GM20000 (cell line): Measurements from ENCODE around the gene CPNE1.

ENCODE experiments used
- DNase-seq: peaks from one replicate; pipeline ENCODE4 v3.0.0; 2012; ENCODE audit warnings: low spot score
- CTCF ChIP-seq: IDR thresholded peaks from 2 replicates; pipeline ENCODE4 v1.5.1; 2012; ENCODE audit warnings: mild to moderate bottlenecking, control low read depth; ENCODE audit errors: extremely low read depth, missing control alignments

Gene CPNE1

GRCh38 chr20:35616465-35617396 is 48.0 kb downstream of the CPNE1 start:
- no peak for TF ChIP-seq CTCF
- peak; percentile 71 for DNase-seq

DNA sequence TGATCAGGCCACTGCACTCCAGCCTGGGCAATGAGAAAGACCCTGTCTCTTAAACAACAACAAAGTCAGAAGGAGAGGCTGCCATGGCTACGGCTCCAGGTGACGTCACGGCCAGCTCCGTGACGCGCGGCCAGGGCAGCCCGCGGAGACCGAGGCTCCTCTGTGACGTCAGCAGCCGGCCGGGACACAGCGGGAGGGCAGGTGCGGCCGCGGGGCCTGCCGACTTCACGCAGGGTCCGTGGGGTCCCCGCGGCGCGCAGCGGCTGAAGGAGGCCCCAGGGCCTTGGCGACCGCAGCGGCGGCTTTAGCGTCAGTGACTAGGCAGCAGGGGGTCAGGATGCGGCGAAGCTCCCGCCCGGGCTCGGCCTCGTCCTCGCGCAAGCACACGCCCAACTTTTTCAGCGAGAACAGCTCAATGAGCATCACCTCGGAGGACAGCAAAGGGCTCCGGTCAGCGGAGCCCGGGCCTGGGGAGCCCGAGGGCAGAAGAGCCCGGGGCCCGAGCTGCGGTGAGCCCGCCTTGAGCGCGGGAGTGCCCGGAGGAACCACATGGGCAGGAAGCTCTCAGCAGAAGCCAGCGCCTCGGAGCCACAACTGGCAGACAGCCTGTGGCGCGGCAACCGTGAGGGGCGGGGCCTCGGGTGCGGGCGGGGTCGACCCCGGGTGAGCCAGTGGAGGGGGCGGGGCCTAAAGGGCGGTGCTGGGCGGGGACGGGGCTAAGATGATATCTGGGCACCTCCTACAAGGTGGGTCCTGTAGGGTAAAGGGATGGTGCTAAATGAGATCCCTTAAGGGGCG is 48.8 kb downstream of the CPNE1 start, which contains the start of gene SPAG4:
Gene SPAG4, plus strand, starts transcription at position 163 of the 798 bp plus-strand sequence. Its CDS starts 175 bp downstream, at position 338.
- peak; percentile 99 for DNase-seq
- TF ChIP-seq CTCF: no peak

DNA sequence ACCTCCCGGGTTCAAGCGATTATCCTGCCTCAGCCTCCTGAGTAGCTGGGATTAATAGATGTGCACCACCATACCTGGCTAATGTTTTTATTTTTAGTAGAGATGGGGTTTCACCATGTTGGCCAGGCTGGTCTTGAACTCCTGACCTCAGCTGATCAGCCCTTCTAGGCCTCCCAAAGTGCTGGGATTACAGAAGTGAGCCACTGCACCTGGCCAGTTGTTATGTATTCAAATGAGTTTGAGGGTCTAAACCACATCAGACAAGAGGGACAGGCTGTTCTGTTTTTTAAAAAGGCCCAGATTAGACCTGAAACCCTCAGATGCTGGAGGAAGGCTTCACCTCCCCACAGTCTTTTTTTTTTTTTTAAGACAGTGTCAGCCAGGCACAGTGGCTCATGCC is 53.2 kb downstream of the CPNE1 start:
- peak; percentile 84 for DNase-seq
- TF ChIP-seq CTCF: no peak

DNA sequence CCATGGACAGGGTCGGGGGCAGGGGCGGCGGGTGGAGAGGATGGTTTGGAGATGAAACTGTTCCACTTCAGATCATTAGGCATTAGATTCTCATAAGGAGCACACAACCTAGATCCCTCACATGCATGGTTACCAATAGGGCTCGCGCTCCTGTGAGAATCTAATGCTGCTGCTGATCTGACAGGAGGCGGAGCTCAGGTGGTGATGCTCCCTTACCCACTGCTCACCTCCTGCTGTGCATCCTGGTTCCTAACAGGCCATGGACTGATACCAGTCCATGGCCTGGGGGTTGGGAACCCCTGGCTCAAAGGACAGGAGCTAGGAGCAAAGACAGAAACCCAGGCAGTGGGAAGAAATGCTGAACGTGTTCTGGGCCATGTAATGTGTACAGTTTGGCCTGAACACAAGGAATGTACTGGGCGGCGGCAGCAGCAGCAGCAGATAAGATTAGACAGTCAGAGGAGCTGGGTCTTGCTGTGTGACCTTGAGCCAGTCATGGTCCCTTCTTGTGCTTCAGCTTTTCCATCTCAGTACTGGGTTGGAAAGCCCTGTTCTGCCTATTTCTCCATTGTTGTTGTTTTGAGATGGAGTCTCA is 53.8 kb downstream of the CPNE1 start:
- TF ChIP-seq CTCF: no peak

DNA sequence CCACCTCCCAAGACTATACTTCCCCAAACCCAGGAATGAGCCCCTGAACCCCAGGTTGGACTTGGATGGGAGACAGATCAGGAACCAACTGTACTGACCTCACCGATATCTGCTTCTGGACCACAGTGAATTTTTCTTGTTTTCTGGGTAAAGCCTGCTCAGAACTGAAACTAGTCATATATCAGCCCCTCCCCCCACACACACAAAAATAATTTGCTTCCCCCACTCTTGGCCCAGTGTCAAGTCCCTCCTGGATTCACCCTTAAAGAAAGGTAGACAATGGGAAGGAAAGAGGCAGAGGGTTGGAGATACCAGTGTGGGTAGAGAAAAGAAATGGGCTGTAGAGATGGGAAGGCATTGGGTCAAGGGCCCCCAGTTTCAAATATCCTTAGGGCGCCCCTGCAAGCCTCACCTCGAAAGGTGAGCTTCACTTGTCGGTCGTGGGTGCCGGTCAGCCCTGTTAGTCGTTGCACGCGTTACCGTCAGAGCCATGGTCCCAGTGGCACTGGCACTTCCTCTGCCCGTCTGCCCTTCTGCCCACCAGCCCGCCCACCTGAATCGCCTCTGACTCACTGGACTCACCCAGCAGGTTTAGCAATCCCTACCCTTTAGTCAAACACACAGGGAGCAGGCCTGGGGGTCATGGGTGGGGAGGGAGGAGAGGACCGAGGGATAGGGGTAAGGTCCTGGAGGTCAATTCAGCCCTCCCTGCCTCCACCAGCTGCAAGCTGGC is 57.5 kb downstream of the CPNE1 start:
- DNase-seq: no peak
- TF ChIP-seq CTCF: no peak

More for the DNA sequence above, 53.8 kb downstream of the CPNE1 start:
- DNase-seq: no peak

DNA sequence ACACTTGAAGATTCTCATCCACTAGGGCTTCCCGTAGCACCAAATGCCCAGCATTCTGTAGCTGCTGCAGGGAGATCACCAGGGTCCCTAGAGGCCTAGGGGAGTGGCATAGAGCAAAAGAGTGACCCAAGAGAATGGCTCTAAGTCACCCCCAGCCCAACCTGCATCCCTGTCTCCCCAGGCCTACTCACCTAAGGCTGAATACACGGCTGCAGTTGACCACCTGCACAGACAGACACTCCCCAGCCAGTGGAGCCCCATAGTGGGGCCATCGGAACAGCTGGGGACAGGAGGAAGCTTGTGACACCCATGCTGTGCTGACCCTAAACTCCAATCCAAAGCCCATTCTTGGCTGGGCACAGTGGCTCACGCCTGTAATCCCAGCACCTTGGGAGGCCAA is 58.6 kb downstream of the CPNE1 start:
- no peak for DNase-seq
- TF ChIP-seq CTCF: no peak

DNA sequence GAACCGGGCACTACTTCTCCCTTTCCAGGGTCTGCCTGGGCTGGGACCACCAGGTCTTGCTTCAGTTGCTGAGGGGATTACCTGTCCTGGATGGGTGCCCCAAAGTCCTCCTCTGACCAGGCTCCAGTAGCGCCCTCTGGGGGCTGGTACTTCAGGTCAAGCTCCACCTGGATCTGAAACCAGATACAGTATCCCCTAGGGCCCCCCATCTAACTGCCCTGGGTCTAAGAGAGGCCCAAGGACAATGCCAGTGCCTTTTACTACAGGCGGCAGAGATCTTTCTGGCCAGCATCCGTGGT is 60.3 kb downstream of the CPNE1 start:
- DNase-seq: no peak
- peak; percentile 40 for TF ChIP-seq CTCF
